Stimulated activated CD8-positive, alpha-beta memory T cell treated with anti-CD3 and anti-CD28 coated beads, Interleukin-4, amount 100 ng/mL, for 4 hours (primary cell): ENCODE measurements around the gene TMEM221.

Experiments used
- DNase-seq, 2 donors: peaks; one replicate each; pipeline ENCODE4 v3.0.0-alpha.2; 2020; ENCODE audit warnings: low read depth in 2 of 2, low spot score in 1 of 2

TMEM221 gene

DNA sequence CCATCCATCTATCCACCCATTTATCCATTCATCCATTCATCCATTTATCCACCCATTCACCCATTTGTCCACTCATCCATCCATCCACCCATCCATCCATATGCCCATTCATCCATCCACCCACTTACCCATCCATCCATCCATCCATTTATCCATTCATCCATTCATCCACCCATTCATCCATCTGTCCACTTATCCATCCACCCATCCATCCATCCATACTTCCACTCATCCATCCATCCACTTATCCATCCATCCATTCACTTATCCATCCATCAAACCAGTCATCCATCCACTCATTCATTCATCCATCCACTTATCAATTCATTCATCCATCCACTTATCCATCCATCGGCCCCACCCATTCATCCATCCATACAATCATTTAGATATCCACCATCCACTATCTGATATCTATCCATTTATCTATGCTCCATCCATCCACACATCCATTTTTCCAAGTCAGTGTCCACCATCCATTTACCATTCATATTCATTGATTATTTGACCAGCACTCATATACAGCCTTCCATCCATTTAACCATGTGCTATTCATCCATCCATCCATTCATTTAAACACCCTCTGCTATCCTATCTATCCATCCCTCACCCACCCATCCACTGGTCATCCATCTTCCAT is 2.8 kb downstream of the TMEM221 start:
- DNase-seq = no peak

- DNase-seq = no peak
Observed at GRCh38 chr19:17441241-17442021, 7.0 kb downstream of the TMEM221 start.

DNA sequence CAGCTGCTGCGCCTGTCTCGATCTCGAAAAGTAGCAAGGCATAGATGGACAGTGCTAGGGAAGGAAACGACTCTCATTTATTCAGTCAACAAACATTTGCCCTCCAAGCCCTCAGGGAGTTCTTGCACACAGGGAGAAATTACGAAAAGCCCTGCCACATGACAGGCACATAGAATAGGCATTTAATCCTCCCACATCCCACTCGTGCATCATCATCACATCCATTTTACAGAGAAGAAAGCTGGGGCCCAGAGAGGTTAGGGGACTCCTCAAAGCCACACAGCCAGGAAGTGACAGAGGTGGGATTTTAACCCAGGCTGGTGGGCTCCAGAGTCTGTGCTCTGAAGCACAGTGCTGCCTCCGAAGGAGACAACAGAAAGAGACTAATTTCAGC is 11.6 kb downstream of the TMEM221 start:
- DNase-seq = no peak

GRCh38 chr19:17436094-17436873 is 12.2 kb downstream of the TMEM221 start:
- DNase-seq = no peak

- no peak for DNase-seq
Observed at GRCh38 chr19:17435218-17435617, 13.2 kb downstream of the TMEM221 start.

GRCh38 chr19:17431417-17431816 is 17.1 kb downstream of the TMEM221 start:
- DNase-seq = no peak

- DNase-seq = no peak
Observed at GRCh38 chr19:17429641-17430113, 18.8 kb downstream of the TMEM221 start.

DNA sequence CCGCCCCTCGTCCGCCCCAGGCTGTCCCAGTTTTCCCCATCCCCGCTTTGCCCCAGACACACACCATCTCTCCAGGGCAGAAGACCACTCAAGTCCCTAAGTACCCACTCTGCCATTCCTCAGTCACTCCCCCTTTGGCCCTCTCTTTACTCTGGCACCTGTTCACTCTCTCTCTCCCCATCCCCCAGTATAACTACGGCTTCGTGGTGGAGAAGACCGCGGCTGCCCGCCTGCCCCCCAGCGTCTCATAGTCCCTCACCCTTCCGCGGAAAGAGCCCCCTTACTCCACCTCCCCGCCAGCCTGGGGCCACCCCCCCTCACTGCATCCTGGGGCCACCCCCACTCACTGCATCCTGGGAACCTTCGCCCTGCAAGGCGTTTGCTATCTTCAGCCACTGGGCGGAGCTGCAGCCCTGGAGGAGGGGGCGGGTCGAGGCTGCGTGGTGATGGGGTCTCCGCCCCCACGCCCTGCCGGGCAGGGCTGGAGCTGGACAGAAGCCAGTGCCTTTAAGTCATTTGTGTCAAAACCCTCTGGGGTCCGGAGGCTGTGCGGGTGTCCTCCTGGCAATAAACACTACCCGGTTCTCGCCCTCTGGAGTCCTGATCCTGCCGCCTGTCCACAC is 23.6 kb downstream of the TMEM221 start:
- DNase-seq = no peak

- DNase-seq = no peak
Observed at GRCh38 chr19:17423429-17424208, 24.8 kb downstream of the TMEM221 start.

DNA sequence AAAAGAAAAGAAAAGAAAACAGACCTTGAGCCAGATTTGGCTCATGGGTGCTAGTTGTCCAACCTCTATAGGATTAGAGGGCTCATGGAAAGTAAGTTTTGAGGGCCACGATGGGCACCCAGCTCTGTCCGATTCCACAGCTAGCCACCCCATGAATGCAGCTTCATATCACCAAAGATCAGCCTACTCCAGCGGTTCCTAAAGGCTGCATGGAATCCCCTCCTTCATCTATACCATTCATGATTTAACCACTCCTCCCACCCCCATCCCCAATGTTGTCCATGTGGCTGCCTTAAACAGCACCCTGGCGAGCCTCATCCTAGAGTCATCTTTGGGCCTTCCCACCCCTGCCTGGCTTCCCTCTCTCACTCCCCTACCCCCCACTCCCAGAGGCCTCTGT is 26.5 kb downstream of the TMEM221 start:
- DNase-seq = no peak

- DNase-seq = no peak
Observed at GRCh38 chr19:17420475-17420924, 28.0 kb downstream of the TMEM221 start.

DNA sequence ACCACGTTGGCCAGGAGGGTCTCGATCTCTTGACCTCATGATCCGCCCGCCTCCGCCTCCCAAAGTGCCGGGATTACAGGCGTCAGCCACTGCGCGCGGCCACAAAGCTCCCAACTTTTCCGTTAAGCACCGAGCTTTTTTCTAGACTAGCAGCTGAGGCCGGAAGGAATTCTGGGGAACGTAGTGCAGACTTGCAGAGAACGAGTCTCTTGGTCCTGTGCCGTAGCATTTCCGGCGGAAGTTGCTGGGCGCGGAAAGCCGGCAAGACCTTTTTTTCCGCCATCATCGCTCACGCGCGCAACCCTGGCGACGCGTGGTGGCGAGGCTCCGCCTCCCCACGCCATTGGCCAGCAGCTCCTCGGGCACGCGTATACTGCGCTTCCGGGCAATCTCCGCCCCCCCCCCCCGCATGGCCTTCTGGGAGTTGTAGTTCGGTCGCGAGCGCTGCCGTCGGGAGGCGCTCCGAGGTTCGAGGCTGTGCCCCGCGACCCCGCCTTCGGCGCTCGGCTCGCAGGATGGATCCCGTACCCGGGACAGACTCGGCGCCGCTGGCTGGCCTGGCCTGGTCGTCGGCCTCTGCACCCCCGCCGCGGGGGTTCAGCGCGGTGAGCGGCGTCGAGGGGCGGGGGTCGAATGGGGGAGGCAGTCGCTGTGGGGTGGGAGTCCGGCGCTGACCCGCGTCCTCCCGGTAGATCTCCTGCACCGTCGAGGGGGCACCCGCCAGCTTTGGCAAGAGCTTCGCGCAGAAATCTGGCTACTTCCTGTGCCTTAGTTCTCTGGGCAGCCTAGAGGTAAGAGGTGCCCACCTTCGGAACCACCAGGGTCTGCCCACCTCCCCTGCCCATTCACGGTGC is 28.6 kb downstream of the TMEM221 start, which contains the start of gene MVB12A:
Gene MVB12A, plus strand, starts transcription at position 427 of the 854 bp plus-strand sequence. Its CDS starts 89 bp downstream, at position 516.
- peak; percentile 81 to 91 for DNase-seq

GRCh38 chr19:17419154-17419620 is 29.3 kb downstream of the TMEM221 start:
- no peak for DNase-seq

GRCh38 chr19:17418710-17419109 is 29.8 kb downstream of the TMEM221 start:
- no peak for DNase-seq

DNA sequence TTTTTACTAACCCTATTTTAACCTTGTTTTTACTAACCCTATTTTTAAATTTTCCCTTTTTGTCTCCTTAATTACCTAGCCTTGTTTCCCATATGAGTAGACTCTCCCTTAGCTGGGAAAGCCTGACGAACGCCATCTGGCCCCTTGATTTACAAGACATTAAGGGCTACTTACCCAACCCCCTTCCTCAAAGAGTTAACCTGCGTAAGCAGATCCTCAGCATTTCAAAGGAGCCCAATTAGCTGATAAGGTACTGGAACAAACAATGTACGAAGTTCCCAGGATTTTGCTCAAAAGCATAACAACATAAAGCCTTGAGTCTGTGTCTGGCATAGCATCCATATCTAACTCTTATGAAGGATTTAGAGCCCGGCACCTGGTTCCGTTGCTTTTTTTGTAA is 33.3 kb downstream of the TMEM221 start:
- no peak for DNase-seq

DNA sequence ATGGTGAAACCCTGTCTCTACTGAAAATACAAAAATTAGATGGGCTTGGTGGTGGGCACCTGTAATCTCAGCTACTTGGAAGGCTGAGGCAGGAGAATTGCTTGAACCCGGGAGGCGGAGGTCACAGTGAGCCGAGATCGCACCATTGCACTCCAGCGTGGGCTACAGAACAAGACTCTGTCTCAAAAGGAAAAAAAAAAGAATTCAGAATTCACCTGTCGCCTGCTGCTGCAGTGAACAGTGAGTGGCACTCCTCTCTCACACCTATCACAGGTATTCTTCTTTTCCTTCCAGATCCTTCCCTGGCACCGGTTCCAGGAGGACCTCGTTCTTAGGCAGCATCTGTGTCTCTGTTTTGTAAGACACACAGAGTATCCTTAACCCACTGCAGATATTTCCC is 34.4 kb downstream of the TMEM221 start:
- no peak for DNase-seq

DNA sequence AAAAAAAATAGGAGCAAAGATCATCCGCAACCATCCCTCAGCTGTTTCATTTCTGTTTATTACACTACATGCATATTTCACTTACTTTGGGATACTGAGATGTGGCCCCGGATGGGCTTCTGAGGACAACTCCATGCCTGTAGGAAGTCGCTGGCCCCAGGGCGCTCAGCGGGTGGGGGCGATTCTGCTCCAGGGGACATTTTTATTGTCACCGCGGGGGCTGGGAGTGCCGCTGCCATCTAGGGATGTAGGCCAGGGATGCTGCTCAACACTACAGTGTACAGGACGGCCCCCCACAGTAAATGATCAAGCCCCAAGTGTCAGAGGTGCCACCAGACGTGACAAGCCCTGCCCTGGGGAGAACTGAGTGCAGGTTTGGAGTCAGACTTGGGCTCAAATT is 36.7 kb downstream of the TMEM221 start:
- no peak for DNase-seq

- DNase-seq = no peak
Observed at GRCh38 chr19:17409990-17410389, 38.5 kb downstream of the TMEM221 start.

- DNase-seq = no peak
Observed at GRCh38 chr19:17406887-17407196, 41.6 kb downstream of the TMEM221 start.
